GM13976 (cell line): ENCODE results near the gene PRKCH.
A peak's percentile ranks its signal among the peaks of the same experiment; 100 is the strongest.

Experiments used
- DNase-seq: peaks from one replicate; pipeline ENCODE4 v3.0.0; 2012; ENCODE audit warnings: low spot score
- in situ Hi-C: fragments of 300-500 bp; cut with MboI; formaldehyde crosslinking; loops from one replicate; pipeline ENCODE4 v1.12.0; 2022; ENCODE audit warnings: low sequenced_read_pairs, mixed read lengths, inconsistent platforms; ENCODE audit not compliant: unreplicated experiment
- TF ChIP-seq, protein P1 (sequence below): IDR thresholded peaks from 2 replicates; pipeline ENCODE4 v1.5.1; 2012; ENCODE audit warnings: borderline replicate concordance, mild to moderate bottlenecking; ENCODE audit not compliant: insufficient read depth; ENCODE audit errors: extremely low read depth, missing control alignments, control extremely low read depth

The PRKCH gene

DNA sequence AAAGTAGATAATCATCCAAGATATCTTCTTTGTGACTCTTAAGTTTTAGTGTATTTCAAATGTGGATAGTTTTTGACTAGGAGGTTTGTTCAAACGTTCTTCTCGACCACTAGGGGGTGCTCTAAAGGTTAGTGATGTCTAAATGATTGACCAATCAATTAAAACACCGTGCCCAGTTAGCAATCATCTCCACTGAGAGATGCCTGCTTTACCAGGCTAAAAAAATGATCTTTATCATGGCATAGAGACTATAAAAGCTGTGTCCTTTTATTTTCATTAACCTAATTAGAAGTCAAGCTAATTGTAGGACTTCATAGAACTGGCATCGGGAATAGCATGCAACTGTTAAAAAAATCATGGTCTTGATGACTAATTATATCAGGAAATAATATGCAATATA, 153.9 kb downstream of the PRKCH start:
- peak; percentile 53 for DNase-seq
- in situ Hi-C loops = loop anchor here (10.0 kb wide), 1 partner anchor 259 kb away; no protein-coding TSS in a partner anchor
- TF ChIP-seq, protein P1, sequence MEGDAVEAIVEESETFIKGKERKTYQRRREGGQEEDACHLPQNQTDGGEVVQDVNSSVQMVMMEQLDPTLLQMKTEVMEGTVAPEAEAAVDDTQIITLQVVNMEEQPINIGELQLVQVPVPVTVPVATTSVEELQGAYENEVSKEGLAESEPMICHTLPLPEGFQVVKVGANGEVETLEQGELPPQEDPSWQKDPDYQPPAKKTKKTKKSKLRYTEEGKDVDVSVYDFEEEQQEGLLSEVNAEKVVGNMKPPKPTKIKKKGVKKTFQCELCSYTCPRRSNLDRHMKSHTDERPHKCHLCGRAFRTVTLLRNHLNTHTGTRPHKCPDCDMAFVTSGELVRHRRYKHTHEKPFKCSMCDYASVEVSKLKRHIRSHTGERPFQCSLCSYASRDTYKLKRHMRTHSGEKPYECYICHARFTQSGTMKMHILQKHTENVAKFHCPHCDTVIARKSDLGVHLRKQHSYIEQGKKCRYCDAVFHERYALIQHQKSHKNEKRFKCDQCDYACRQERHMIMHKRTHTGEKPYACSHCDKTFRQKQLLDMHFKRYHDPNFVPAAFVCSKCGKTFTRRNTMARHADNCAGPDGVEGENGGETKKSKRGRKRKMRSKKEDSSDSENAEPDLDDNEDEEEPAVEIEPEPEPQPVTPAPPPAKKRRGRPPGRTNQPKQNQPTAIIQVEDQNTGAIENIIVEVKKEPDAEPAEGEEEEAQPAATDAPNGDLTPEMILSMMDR = no peak

DNA sequence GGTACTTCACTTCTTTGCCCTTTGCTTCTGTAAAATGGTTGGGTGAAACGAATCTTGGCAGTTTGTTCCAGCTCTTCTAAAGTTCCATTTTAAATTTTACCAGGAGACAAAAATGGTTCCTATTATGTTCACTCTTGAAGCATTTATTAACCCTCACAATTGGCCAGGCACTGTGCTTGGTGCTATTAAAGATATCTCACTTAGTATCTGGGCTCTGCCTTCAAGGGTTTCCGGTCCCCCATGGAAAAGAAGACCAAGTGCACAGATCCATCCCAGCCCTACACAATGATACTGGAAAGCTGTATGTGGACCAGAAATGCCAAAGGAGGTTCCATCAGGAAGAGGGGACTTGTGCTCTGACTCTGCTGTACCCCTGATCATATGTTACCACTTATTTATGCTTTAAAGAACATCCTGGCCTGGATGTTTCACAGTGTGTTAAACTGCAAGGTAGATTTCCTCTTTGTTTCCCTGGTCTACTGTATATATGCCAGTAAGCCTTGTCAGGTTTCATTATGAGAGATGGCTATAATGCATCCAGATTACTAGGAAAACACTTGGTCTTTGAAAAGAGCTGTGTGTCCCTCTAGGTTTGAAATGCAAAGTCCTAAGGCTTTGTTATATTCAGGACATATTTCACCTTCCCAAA, 154.8 kb downstream of the PRKCH start:
- TF ChIP-seq, protein P1 = no peak
- DNase-seq = no peak
- in situ Hi-C loops = loop anchor here (10.0 kb wide), 1 partner anchor 259 kb away; no protein-coding TSS in a partner anchor

DNA sequence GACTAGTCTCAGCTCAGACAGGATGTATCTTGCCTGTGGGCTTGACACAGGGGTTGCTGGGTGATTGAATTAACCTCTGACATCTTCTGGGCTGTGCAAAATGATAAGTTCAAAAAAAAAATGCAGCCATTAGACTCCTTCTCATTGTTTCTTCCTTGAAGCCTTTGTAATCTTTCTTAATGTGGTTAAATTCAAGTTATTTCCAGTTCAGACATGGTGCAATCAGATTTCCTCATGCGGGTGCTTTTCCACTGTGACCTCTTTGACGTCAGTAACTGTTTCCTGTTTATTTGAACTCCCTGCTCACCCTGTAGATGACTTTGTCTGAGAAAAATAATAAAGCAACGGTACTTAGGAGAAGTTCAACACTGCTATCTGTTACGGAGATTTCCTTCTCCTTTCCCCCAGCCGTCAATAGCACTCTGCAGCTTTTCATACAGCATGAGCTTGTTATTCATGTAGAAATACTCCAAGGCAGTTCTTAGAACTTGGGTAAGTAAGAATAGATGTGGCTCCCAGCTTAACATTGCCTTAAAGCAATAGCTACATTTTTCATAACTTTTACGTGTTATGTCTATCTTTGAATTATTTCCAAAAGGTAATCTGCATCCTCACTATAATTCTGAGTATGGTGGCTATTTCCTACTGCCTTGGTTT, 155.5 kb downstream of the PRKCH start:
- in situ Hi-C loops = loop anchor here (10.0 kb wide), 1 partner anchor 258 kb away; no protein-coding TSS in a partner anchor
- DNase-seq = peak; percentile 36
- TF ChIP-seq, protein P1 = no peak

DNA sequence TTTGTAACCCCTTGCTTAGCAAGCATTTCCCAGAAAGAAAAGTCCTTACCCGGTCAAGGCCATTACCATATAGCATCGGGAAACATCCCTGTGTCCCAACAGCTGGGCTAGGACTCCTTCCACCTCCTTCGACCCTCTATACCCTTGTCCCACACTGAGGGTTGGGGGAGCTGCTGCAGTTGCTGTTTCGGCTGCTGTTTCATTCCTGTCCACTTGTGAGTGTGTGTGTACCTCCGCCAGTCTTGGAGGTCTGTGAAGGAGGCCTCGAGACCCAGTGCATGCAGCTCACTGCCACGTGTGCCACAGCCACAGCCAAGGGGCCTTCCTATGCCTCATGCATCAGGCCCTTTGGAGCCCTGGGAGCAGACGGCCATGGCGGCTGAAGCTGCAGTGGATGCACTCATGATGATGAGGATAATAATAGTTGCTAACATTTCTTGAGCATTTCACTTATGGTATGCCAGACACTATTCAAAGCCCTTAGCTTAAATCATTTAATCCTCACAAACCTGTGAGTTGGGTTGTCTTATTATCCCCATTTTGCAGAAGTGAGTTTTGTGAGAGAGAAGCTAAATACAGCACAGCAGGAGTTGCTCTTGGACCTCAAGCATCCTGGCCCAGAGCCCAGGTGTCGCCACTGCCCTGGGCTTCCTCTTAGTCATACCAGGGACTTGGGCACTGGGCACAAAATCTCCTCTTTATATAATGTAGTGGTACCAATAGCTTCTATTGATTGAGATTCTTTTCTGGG, 156.5 kb downstream of the PRKCH start:
- TF ChIP-seq, protein P1 = no peak
- DNase-seq = no peak
- in situ Hi-C loops = loop anchor here (10.0 kb wide), 1 partner anchor 257 kb away; no protein-coding TSS in a partner anchor

DNA sequence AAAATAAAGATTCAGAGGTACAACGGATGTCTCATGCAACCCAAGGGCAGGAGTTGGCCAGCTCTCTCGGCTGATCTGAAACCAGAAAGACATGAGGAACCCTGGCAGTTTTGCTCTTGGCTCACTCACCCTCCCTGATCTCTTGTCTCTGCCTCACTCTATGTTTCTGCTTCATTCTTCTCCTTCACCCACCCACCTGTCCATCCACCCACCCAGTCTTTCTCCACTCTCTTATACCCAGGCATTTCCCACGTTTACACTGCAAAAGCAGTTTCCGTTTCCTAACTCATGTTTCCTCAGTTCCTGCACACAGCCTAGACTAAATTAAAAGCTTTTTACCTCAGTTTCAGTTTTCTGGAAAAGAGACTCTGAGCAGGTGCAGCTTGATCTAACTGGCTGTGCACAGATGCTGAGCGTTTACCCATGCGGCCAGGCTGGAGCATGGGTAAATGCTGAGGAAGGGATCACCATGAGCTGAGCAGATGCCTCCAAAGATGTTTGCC, 157.6 kb downstream of the PRKCH start:
- DNase-seq = peak; percentile 45
- TF ChIP-seq, protein P1 = no peak
- in situ Hi-C loops = loop anchor here (10.0 kb wide), 1 partner anchor 256 kb away; no protein-coding TSS in a partner anchor
